Right lung (tissue), 5 donors: Measurements from ENCODE around the gene OMA1. TPM values are rescaled to one million over a fixed set of nuclear protein-coding genes. Genes with fewer than 3 reads are reported as not detected.

Experiments
- DNase-seq, 2 donors: peaks; one replicate each; pipeline ENCODE4 v3.0.0-alpha.2; 2013
- polyA plus RNA-seq, 5 donors: library from polyadenylated mRNA; unstranded; fragments of 120-200 nt; gene quantifications; one replicate each; pipeline versions ENCODE4 v1.2.1 to v1.2.3, GENCODE V29; 2013; ENCODE audit warnings: inconsistent platforms in 1 of 5, low replicate concordance in 1 of 5; ENCODE audit not compliant: insufficient read length in 5 of 5, insufficient read depth in 1 of 5

Gene OMA1
- polyA plus RNA-seq, 5 donors: 21.7 to 28.4 (median 26.4) TPM

DNA sequence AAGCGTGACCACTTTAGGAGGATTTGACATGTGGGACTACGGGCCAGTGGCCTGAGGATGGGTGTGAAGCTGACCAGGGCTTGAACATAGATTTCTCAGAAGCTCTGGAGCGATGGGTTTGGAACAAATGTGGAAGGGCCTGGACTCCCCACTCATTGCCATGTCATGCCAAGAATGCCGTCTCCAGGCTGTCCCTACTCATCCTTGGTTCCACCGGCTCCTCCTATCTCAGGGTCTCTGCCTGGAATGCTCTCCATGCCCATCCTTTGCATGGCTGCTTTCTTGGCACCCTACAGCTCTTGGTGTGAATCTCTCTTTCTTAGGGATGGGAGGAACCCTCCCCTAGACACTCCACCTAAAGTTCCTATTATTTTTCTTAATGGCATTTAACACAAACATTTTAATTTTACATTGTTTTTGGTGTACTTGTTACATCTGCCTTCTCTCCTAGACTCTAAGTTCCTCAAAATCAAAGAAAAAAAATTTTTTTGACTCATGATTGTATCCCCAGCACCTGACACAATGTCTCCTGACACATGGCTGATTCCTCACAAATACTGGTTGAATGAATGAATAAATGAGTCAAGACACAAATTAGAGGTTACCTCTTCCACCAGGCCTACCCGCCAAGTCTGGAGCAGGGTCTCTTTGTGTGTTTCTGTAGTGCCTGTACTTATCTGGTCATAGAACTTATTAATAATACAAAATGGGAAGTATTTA lies 114.5 kb downstream of the OMA1 start:
- no peak for DNase-seq

Other genes with a start within 250 kb of the OMA1 start
- 10 to 100 TPM in 3 of 5 donors, 1 to 10 TPM in 2; 8.5 to 20.7 (median 11.6) TPM for gene TACSTD2, start 30.5 kb upstream of the OMA1 start, polyA plus RNA-seq
- gene MYSM1, start 153.3 kb upstream of the OMA1 start, polyA plus RNA-seq: 10 to 100 TPM; 35.8 to 78.0 (median 50.2) TPM
- 100 to 1,000 TPM in 4 of 5 donors, 10 to 100 TPM in 1; 92.3 to 296 (median 227) TPM for gene JUN, start 237.3 kb upstream of the OMA1 start, polyA plus RNA-seq